Tibial nerve (tissue), 4 donors: Measurements from ENCODE around the gene SLC7A9. TPM values are rescaled to one million over a fixed set of nuclear protein-coding genes. Genes with fewer than 3 reads are reported as not detected.

Experiments
- DNase-seq, 2 donors: peaks; one replicate each; pipeline ENCODE4 v3.0.0-alpha.2; 2019; ENCODE audit warnings: low spot score in 2 of 2
- H3K27ac ChIP-seq, 4 donors: fragments of 200-600 bp; sonication (generic) in 3 of 4; one replicate each; pipeline ENCODE4 v1.5.1; 2017 to 2019; ENCODE audit warnings: mild to moderate bottlenecking in 1 of 4
- H3K27me3 ChIP-seq, 2 donors: fragments of 200-600 bp; sonication (generic) in 1 of 2; one replicate each; pipeline versions ENCODE4 v1.5.1 to v1.6.0; 2017 to 2019
- H3K36me3 ChIP-seq, 3 donors: fragments of 200-600 bp; sonication (generic); one replicate each; pipeline ENCODE4 v1.5.1; 2018 to 2019
- H3K4me1 ChIP-seq, 4 donors: fragments of 200-600 bp; sonication (generic) in 3 of 4; one replicate each; pipeline ENCODE4 v1.5.1; 2017 to 2019
- H3K4me3 ChIP-seq, 4 donors: fragments of 200-600 bp; sonication (generic) in 3 of 4; one replicate each; pipeline ENCODE4 v1.5.1; 2017 to 2019; ENCODE audit warnings: mild to moderate bottlenecking in 1 of 4, moderate library complexity in 1 of 4
- H3K9me3 ChIP-seq, 4 donors: fragments of 200-600 bp; sonication (generic) in 3 of 4; one replicate each; pipeline ENCODE4 v1.5.1; 2017 to 2019
- EP300 ChIP-seq, 2 donors: sonication (generic); formaldehyde crosslinking; IDR thresholded peaks; one replicate each; pipeline ENCODE4 v1.6.1; 2017; ENCODE audit warnings: antibody characterized with exemption in 2 of 2, mild to moderate bottlenecking in 1 of 2
- POLR2A ChIP-seq, 2 donors: fragments of 450-650 bp; IDR thresholded peaks; one replicate each; pipeline ENCODE4 v1.6.1; 2017; ENCODE audit warnings: antibody characterized with exemption in 2 of 2, mild to moderate bottlenecking in 2 of 2, moderate library complexity in 2 of 2
- WGBS, 2 donors: methylation state at CpG; one replicate each; pipeline ENCODE4 v1.1.5; 2018; 5-methylcytosine and 5-hydroxymethylcytosine counted together
- total RNA-seq, 4 donors: library from RNA; depleted of rRNA; stranded (reverse); fragments of >200 nt; gene quantifications; one replicate each; pipeline ENCODE4 v1.1.0, GENCODE V29; 2016
- TF ChIP-seq, protein P1 (sequence below), 5 experiments: fragments of 200-600 bp in 3 of 5; fragments of 450-650 bp in 2 of 5; sonication (generic) in 3 of 5; IDR thresholded peaks; one replicate each; pipeline ENCODE4 v1.5.1; 2016 to 2019; ENCODE audit warnings: antibody characterized with exemption in 5 of 5, mild to moderate bottlenecking in 3 of 5, moderate library complexity in 2 of 5

SLC7A9 gene
- total RNA-seq: 1 to 10 TPM in 1 of 4 donors, not detected in 3; 1.6 TPM

DNA sequence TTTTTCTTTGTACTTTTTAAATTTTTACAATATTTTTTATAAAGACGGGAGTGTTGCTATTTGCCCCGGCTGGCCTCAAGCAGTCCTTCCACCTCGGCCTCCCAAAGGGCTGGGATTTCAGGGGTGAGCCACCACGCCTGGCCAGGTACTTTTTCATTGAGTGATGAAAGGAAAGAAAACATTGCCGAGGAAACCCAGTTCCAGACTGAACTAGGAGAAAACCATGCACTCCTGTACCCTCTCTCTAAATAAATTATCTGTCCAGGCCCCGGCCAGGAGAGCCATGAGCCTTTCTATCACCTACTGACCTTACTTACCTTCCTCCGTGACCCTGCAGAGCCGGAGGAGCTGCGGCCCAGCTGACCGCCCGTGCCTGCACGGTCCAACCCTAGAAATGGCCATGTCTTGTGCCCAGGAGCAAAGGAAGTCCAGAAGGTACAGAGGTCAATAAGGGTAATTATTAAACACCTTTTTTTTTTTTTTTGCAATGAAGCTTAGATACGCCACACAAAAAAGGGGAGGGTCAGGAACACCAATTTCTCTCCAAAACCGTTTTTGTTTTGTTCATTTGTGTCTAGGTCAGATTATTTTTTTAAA, at the start of gene SLC7A9:
Gene SLC7A9 (minus strand): TSS at position 399 of the 597 bp plus-strand sequence. CDS start 1,233 bp downstream, outside the sequence.
- no peak for DNase-seq
- WGBS, 2 donors: 78 to 81% methylated on average over 14 of the region's 14 CpGs
- Histone ChIP-seq H3K27me3 (no peaks in the 10 kb centered on the region), H3K36me3 (peaks cover 0 to 2% (median 0%) of the 10 kb centered on the region in 3 donors), H3K4me1 (peaks cover 0 to 6% (median 2%) of the 10 kb centered on the region in 4 donors), H3K27ac (no peak within 1 kb of the TSS), H3K9me3 (no peaks in the 10 kb centered on the region), H3K4me3 (no peak within 1 kb of the TSS)
- TF ChIP-seq POLR2A (IDR thresholded peaks at IDR 0.05) (no peak), EP300 (IDR thresholded peaks at IDR 0.05) (no peak)
- TF ChIP-seq, protein P1, sequence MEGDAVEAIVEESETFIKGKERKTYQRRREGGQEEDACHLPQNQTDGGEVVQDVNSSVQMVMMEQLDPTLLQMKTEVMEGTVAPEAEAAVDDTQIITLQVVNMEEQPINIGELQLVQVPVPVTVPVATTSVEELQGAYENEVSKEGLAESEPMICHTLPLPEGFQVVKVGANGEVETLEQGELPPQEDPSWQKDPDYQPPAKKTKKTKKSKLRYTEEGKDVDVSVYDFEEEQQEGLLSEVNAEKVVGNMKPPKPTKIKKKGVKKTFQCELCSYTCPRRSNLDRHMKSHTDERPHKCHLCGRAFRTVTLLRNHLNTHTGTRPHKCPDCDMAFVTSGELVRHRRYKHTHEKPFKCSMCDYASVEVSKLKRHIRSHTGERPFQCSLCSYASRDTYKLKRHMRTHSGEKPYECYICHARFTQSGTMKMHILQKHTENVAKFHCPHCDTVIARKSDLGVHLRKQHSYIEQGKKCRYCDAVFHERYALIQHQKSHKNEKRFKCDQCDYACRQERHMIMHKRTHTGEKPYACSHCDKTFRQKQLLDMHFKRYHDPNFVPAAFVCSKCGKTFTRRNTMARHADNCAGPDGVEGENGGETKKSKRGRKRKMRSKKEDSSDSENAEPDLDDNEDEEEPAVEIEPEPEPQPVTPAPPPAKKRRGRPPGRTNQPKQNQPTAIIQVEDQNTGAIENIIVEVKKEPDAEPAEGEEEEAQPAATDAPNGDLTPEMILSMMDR (IDR thresholded peaks at IDR 0.05): no peak

- H3K4me1 ChIP-seq: no peaks in the 10 kb centered on the region
- H3K36me3 ChIP-seq: peaks cover 0 to 96% (median 6%) of the 10 kb centered on the region in 3 donors
- H3K4me3 ChIP-seq: no peak overlapping the region
- H3K27me3 ChIP-seq: no peaks in the 10 kb centered on the region
- no peak for TF ChIP-seq EP300 (IDR thresholded peaks at IDR 0.05)
- TF ChIP-seq, protein P1 (IDR thresholded peaks at IDR 0.05): no peak
- no peak for TF ChIP-seq POLR2A (IDR thresholded peaks at IDR 0.05)
- no peaks in the 10 kb centered on the region for H3K9me3 ChIP-seq
- no peak for DNase-seq
- H3K27ac ChIP-seq: no peak overlapping the region
- 95 to 96% methylated on average over 4 of the region's 4 CpGs for WGBS, 2 donors
Observed at GRCh38 chr19:32919365-32919764, 49.8 kb upstream of the SLC7A9 start.

- Histone ChIP-seq H3K9me3 (no peaks in the 10 kb centered on the region), H3K4me3 (no peak overlapping the region), H3K36me3 (peaks cover 0 to 93% (median 4%) of the 10 kb centered on the region in 3 donors), H3K27me3 (no peaks in the 10 kb centered on the region), H3K27ac (no peak overlapping the region), H3K4me1 (no peaks in the 10 kb centered on the region)
- no peak for DNase-seq
- TF ChIP-seq, protein P1 (IDR thresholded peaks at IDR 0.05): no peak
- TF ChIP-seq POLR2A (IDR thresholded peaks at IDR 0.05) (no peak), EP300 (IDR thresholded peaks at IDR 0.05) (no peak)
- WGBS, 2 donors: 82 to 85% methylated on average over 8 of the region's 8 CpGs
Observed at GRCh38 chr19:32917616-32917996, 48.0 kb upstream of the SLC7A9 start.

DNA sequence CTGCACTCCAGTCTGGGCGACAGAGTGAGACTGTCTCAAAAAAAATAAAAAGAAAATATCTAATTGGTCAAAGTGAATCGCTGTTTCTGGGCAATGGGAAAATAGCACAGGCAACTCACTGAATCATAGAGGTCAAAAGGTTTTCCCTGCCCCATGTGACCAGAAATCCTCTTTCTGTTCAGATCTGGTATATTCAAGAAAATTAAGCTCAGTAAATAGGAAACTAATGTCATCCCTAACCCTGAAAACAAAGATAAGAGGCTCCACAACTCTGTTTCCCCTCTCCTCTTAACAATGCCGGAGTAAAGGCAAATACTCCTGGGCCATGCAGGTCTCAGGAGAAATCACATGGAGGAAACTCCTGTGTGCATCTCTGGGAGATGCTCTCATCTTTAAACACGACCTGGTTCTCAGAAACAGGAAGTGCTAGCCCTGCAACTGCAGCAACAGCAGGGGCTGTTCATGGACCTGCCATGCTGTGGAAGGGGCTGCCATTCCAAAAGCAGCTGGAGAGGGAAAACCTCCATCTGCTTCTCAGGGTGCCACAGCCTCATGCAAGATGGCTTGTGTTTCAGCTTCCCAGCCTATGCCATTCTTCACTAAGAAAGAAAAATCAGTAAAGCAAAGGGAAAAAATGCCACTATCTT, 47.5 kb upstream of the SLC7A9 start:
- Histone ChIP-seq H3K4me1 (no peaks in the 10 kb centered on the region), H3K4me3 (no peak overlapping the region), H3K27me3 (no peaks in the 10 kb centered on the region), H3K36me3 (peaks cover 0 to 93% (median 4%) of the 10 kb centered on the region in 3 donors), H3K9me3 (no peaks in the 10 kb centered on the region), H3K27ac (no peak overlapping the region)
- TF ChIP-seq EP300 (IDR thresholded peaks at IDR 0.05): no peak
- TF ChIP-seq, protein P1 (IDR thresholded peaks at IDR 0.05): no peak
- TF ChIP-seq POLR2A (IDR thresholded peaks at IDR 0.05): no peak
- no peak for DNase-seq
- 46 to 71% methylated on average over 4 of the region's 4 CpGs for WGBS, 2 donors
